Natural killer cell (primary cell): Measurements from ENCODE around the gene TBCD. TPM values are rescaled to one million over a fixed set of nuclear protein-coding genes. Genes with fewer than 3 reads are reported as not detected.

Experiments used
- ATAC-seq, 3 donors: fragments of 150-1000 bp in 2 of 3; fragments of 200-7000 bp in 1 of 3; cut with Tn5 transposase; 1 replicate in 1 of 3; 2 replicates in 2 of 3; pipeline ENCODE4 v1.10.0; 2021; ENCODE audit warnings: mild to moderate bottlenecking in 2 of 3, moderate library complexity in 2 of 3
- DNase-seq, 2 donors: peaks; one replicate each; pipeline versions ENCODE4 v3.0.0 to v3.0.0-alpha.2; 2013 to 2021; ENCODE audit warnings: mixed read lengths in 1 of 2
- H3K27ac ChIP-seq: one replicate; pipeline ENCODE4 v1.5.1; 2013; ENCODE audit warnings: mild to moderate bottlenecking, low read length
- H3K27me3 ChIP-seq: one replicate; pipeline ENCODE4 v1.6.1; 2013; ENCODE audit warnings: low read length; ENCODE audit not compliant: control insufficient read depth, insufficient read depth
- H3K36me3 ChIP-seq: one replicate; pipeline ENCODE4 v1.6.1; 2013; ENCODE audit warnings: low read length; ENCODE audit not compliant: control insufficient read depth, insufficient read depth
- H3K4me1 ChIP-seq: one replicate; pipeline ENCODE4 v1.6.1; 2013; ENCODE audit warnings: low read length; ENCODE audit not compliant: control insufficient read depth, insufficient read depth
- H3K4me3 ChIP-seq: one replicate; pipeline ENCODE4 v1.5.1; 2013; ENCODE audit warnings: low read length
- H3K9me3 ChIP-seq: one replicate; pipeline ENCODE4 v1.6.1; 2013; ENCODE audit warnings: low read length; ENCODE audit not compliant: control insufficient read depth, insufficient read depth
- H3K27ac Mint-ChIP-seq, 2 donors: one replicate each; pipeline ENCODE4 v1.8.0; 2022; ENCODE audit warnings: mild to moderate bottlenecking in 2 of 2, mixed read lengths in 2 of 2, moderate library complexity in 1 of 2
- H3K27me3 Mint-ChIP-seq, 2 donors: one replicate each; pipeline ENCODE4 v1.8.0; 2022; ENCODE audit warnings: low read depth in 2 of 2, mixed read lengths in 2 of 2
- H3K36me3 Mint-ChIP-seq: one replicate; pipeline ENCODE4 v1.8.0; 2022; ENCODE audit warnings: mixed read lengths
- H3K4me1 Mint-ChIP-seq, 2 donors: one replicate each; pipeline ENCODE4 v1.8.0; 2022; ENCODE audit warnings: mixed read lengths in 2 of 2
- H3K4me3 Mint-ChIP-seq: one replicate; pipeline ENCODE4 v1.8.0; 2022; ENCODE audit warnings: mild to moderate bottlenecking, moderate library complexity, mixed read lengths
- H3K9me3 Mint-ChIP-seq, 2 donors: one replicate each; pipeline ENCODE4 v1.8.0; 2022; ENCODE audit warnings: mixed read lengths in 2 of 2
- WGBS: methylation state at CpG from one replicate; pipeline ENCODE4 v1.1.7; 2013; ENCODE audit warnings: missing lambda C conversion rate; ENCODE audit not compliant: insufficient coverage; 5-methylcytosine and 5-hydroxymethylcytosine counted together
- intact Hi-C: fragments of 100-400 bp; cut with micrococcal nuclease; formaldehyde crosslinking; loops from one replicate; pipeline ENCODE4 v1.14.2; 2022
- total RNA-seq, 4 donors: library from RNA; stranded (reverse); fragments of 120-200 nt in 1 of 4; gene quantifications; one replicate each; pipeline versions ENCODE4 v1.2.3 to v1.2.4, GENCODE V29; 2013 to 2022
- TF ChIP-seq, protein P1 (sequence below): fragments of 200-600 bp; IDR thresholded peaks from one replicate; pipeline ENCODE4 v1.8.0; 2022; ENCODE audit warnings: antibody characterized with exemption

The TBCD gene
- total RNA-seq, 3 donors from 2014 or later (not counting 1 experiment from before 2014, with no cell fraction given): 92.0 to 149 (median 132) TPM

DNA sequence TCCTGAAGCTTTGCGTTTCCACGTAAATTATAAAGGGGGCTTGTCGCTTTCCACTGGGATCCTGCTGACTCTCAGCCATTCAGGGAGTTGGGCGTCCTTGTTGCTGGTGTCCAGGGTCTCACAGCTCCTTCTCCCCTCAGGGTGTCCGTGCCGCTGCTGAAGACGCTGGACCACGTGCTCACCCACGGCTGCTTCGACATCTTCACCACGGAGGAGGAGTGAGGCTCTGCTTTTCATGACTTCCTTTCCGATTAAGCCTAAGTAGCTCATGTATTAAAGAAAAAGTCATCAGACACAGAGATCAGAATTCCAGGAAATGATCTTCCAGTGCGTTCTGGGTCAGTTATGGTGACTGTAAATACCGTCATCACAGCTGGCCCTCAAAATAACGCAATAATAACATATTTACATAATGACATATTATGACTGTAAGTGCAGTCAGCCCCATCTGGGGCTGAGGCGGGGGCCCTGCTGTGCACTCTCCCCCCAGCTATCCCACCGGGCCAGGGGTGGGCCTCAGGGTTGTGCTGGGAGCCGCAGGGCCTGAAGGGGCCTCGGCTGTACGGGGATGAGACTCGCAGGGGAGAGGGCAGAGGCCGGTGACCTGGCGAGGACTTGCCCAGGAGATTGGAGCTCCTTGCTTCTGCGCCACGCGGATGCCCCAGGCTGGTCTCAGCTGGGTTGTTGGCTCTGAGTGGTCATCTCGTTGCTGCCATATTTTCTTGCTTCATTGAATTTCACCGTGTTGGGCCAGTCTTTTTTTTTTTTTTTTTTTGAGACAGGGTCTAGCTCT is 180.8 kb downstream of the TBCD start:
- no peak overlapping the region for H3K27ac ChIP-seq
- TF ChIP-seq, protein P1, sequence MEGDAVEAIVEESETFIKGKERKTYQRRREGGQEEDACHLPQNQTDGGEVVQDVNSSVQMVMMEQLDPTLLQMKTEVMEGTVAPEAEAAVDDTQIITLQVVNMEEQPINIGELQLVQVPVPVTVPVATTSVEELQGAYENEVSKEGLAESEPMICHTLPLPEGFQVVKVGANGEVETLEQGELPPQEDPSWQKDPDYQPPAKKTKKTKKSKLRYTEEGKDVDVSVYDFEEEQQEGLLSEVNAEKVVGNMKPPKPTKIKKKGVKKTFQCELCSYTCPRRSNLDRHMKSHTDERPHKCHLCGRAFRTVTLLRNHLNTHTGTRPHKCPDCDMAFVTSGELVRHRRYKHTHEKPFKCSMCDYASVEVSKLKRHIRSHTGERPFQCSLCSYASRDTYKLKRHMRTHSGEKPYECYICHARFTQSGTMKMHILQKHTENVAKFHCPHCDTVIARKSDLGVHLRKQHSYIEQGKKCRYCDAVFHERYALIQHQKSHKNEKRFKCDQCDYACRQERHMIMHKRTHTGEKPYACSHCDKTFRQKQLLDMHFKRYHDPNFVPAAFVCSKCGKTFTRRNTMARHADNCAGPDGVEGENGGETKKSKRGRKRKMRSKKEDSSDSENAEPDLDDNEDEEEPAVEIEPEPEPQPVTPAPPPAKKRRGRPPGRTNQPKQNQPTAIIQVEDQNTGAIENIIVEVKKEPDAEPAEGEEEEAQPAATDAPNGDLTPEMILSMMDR: no peak
- H3K36me3 Mint-ChIP-seq: no peaks in the 10 kb centered on the region
- no peaks in the 10 kb centered on the region for H3K27me3 ChIP-seq
- intact Hi-C loops: no loop called here
- no peak overlapping the region for H3K4me3 ChIP-seq
- no peaks in the 10 kb centered on the region for H3K27me3 Mint-ChIP-seq
- peaks cover 46% of the 10 kb centered on the region for H3K36me3 ChIP-seq
- DNase-seq: no peak
- WGBS: 97% methylated on average over 28 of the region's 28 CpGs
- H3K9me3 ChIP-seq: no peaks in the 10 kb centered on the region
- ATAC-seq: no peak
- peaks cover 0 to 4% of the 10 kb centered on the region in 2 donors for H3K4me1 Mint-ChIP-seq
- H3K4me3 Mint-ChIP-seq: no peak overlapping the region
- no peaks in the 10 kb centered on the region for H3K9me3 Mint-ChIP-seq
- H3K4me1 ChIP-seq: no peaks in the 10 kb centered on the region
- H3K27ac Mint-ChIP-seq: no peak overlapping the region

DNA sequence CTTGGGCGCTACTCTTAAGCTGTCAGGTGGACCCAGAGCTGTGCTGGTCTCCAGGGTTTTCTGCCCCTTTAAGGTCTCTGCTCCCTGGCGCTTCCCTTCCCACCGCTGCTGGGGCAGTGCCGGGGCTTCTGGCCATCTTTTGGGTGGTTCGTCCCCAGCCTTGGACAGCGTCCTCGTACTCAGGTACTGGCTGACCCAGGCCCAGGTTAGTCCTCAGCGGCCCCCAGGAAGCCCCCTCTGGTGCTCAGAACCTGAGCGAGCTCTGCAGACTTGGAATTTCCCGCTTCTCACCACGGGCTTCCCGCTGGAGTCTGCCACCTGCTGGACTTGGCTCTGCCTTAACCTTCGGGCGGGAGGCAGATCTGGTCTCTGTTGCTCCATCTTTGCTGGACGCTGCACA is 182.0 kb downstream of the TBCD start:
- Mint-ChIP-seq H3K9me3 (no peaks in the 10 kb centered on the region), H3K27me3 (no peaks in the 10 kb centered on the region), H3K27ac (no peak overlapping the region), H3K4me1 (peaks cover 0 to 4% of the 10 kb centered on the region in 2 donors), H3K4me3 (no peak overlapping the region), H3K36me3 (no peaks in the 10 kb centered on the region)
- Histone ChIP-seq H3K4me1 (no peaks in the 10 kb centered on the region), H3K4me3 (no peak overlapping the region), H3K9me3 (no peaks in the 10 kb centered on the region), H3K36me3 (peaks cover 47% of the 10 kb centered on the region), H3K27ac (no peak overlapping the region), H3K27me3 (no peaks in the 10 kb centered on the region)
- ATAC-seq: no peak
- DNase-seq: no peak
- intact Hi-C loops: no loop called here
- TF ChIP-seq, protein P1: no peak
- 97% methylated on average over 15 of the region's 15 CpGs for WGBS

DNA sequence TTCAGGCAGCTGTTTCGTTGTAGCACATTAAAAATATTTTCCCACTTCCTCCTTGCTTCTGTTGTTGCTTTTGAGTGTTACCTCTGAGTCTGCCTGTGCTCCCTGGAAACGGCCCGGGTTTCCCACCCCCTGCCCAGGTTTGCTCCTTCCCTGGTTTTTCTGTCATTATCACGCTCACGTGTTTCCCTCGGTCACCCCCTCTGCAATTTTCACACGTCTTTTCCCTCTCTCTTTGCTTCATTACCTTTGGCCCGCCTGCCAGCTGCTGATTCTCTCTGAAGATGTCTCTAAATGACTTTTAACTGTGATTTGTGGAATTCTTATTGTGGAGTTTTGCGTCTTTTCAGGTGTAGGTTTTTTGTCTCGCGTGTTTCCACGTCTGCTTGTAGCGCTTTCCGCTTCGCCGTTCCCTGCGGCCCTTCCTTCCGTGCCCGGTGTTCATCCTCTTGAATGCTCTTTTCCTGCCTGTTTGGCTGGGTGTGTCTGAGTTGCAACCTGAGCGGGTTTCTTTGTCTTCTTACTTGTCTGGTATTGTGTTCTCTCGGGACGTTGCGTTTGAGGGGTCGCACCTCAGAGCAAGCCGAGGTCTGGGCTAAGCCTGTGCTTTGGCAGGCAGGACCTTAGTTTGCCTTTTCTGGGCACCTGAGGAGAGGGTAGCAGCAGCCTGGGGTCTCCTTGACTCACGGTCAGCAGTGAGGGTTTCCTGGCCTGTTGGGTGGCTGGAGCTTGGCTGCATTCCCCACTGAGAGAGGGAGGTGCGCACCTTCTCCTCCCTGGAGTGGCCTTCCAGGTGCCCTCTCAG is 184.3 kb downstream of the TBCD start:
- Mint-ChIP-seq H3K36me3 (no peaks in the 10 kb centered on the region), H3K4me3 (no peak overlapping the region), H3K9me3 (no peaks in the 10 kb centered on the region), H3K4me1 (peaks cover 0 to 4% of the 10 kb centered on the region in 2 donors), H3K27me3 (no peaks in the 10 kb centered on the region), H3K27ac (no peak overlapping the region)
- no peak overlapping the region for H3K27ac ChIP-seq
- ATAC-seq (no peak), DNase-seq (no peak)
- no peak overlapping the region for H3K4me3 ChIP-seq
- WGBS: 97% methylated on average over 26 of the region's 27 CpGs
- TF ChIP-seq, protein P1: no peak
- H3K27me3 ChIP-seq: no peaks in the 10 kb centered on the region
- no peaks in the 10 kb centered on the region for H3K9me3 ChIP-seq
- intact Hi-C loops: no loop called here
- peaks cover 34% of the 10 kb centered on the region for H3K36me3 ChIP-seq
- H3K4me1 ChIP-seq: no peaks in the 10 kb centered on the region
